ENCODE measurements around the gene CFHR4. TPM values are rescaled to one million over a fixed set of nuclear protein-coding genes. Genes with fewer than 3 reads are reported as not detected.

The CFHR4 gene
- total and polyA plus RNA-seq, 2 donors (not counting 3 experiments of a cell fraction or from before 2014, with no cell fraction given), result not detected

DNA sequence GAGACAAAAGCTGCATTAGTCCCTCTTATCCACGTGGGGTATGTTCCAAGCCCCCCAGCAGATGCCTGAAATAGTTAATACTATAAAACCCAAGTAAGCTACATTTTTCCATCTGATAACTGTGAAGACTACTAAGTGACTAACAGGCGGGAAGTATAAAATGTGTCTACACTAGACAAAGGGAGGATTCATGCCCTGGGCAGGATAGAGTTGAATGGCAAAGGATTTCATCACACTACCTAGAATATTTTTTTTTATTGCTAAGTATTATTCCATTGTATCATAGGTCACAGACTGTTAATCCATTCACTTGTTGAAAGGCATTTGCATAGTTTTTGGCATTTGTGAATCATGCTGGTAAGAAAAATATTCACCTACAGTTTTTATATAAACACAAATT is 26.4 kb upstream of the CFHR4 start:
- H3K4me1 ChIP-seq (ENCODE audit: control insufficient read depth, extremely low read depth, insufficient read depth, low read length), result no peaks in the 10 kb centered on the region
- no peak overlapping the region for H3K27ac ChIP-seq (ENCODE audit: insufficient read depth, low read depth, low read length)
- no TSS peak for BruUV-seq (replicated peaks)
- no peak overlapping the region for H3K4me2 ChIP-seq (ENCODE audit: insufficient read depth, low read length)
- ChIA-PET CTCF (no interaction called here), POLR2A (no interaction called here)
- intact Hi-C loops (cut with micrococcal nuclease), result no loop called here
- H2AFZ ChIP-seq (ENCODE audit: low read depth, low read length), result no peak overlapping the region
- dilution Hi-C loops (cut with MboI; ENCODE audit: extremely low pct_ligation_motif_present, low sequenced_read_pairs), result no loop called here
- no peak overlapping the region for H3K9ac ChIP-seq (replicated peaks; ENCODE audit: extremely low read depth, insufficient read depth, low read length)
- H3K4me3 ChIP-seq (replicated peaks in 1 of 3; ENCODE audit: insufficient read depth in 1 of 3, low read depth in 1 of 3, low read length in 3 of 3), result no peak overlapping the region
- no peaks in the 10 kb centered on the region for H3K36me3 ChIP-seq (ENCODE audit: control insufficient read depth in 2 of 2, extremely low read depth in 1 of 2, insufficient read depth in 2 of 2, low read length in 2 of 2)
- H3K79me2 ChIP-seq (ENCODE audit: control insufficient read depth, insufficient read depth, low read length), result no peaks in the 10 kb centered on the region
- FAIRE-seq, result no peak
- H3K27me3 ChIP-seq (ENCODE audit: control insufficient read depth in 2 of 2, insufficient read depth in 2 of 2, low read length in 2 of 2), result no peaks in the 10 kb centered on the region
- no peaks in the 10 kb centered on the region for H3K9me3 ChIP-seq (replicated peaks; ENCODE audit: control insufficient read depth, insufficient read depth, low read length)
- no peaks in the 10 kb centered on the region for H4K20me1 ChIP-seq (replicated peaks; ENCODE audit: control insufficient read depth, extremely low read depth, insufficient read depth, low read length)
- H3K9me1 ChIP-seq (replicated peaks; ENCODE audit: control insufficient read depth, extremely low read depth, insufficient read depth, low read length), result no peaks in the 10 kb centered on the region
- no peak for DNase-seq (ENCODE audit: low read depth, low spot score)
- TF ChIP-seq EZH2 (IDR thresholded peaks at IDR 0.05; ENCODE audit: borderline replicate concordance, low read depth, low read length, severe bottlenecking) (no peak), POLR2AphosphoS5 (IDR thresholded peaks at IDR 0.05; ENCODE audit: insufficient read depth, low read depth, low read length) (no peak), JUN (IDR thresholded peaks at IDR 0.05; ENCODE audit: borderline replicate concordance, insufficient read depth, insufficient read length, low read depth) (no peak), MYC (IDR thresholded peaks at IDR 0.05; ENCODE audit: low read depth, low read length) (no peak), GATA2 (IDR thresholded peaks at IDR 0.05; ENCODE audit: insufficient read depth, insufficient read length, low read depth, low read length) (no peak), FOS (IDR thresholded peaks at IDR 0.05; ENCODE audit: borderline replicate concordance, insufficient read depth, low read length) (no peak), POLR2A (IDR thresholded peaks at IDR 0.05; ENCODE audit: low read depth, low read length) (no peak)
- TF ChIP-seq, protein P1, sequence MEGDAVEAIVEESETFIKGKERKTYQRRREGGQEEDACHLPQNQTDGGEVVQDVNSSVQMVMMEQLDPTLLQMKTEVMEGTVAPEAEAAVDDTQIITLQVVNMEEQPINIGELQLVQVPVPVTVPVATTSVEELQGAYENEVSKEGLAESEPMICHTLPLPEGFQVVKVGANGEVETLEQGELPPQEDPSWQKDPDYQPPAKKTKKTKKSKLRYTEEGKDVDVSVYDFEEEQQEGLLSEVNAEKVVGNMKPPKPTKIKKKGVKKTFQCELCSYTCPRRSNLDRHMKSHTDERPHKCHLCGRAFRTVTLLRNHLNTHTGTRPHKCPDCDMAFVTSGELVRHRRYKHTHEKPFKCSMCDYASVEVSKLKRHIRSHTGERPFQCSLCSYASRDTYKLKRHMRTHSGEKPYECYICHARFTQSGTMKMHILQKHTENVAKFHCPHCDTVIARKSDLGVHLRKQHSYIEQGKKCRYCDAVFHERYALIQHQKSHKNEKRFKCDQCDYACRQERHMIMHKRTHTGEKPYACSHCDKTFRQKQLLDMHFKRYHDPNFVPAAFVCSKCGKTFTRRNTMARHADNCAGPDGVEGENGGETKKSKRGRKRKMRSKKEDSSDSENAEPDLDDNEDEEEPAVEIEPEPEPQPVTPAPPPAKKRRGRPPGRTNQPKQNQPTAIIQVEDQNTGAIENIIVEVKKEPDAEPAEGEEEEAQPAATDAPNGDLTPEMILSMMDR (IDR thresholded peaks at IDR 0.05; ENCODE audit: extremely low read depth in 1 of 2, insufficient read depth in 1 of 2, low read depth in 1 of 2, low read length in 2 of 2), result no peak
- TF ChIP-seq, protein P2, sequence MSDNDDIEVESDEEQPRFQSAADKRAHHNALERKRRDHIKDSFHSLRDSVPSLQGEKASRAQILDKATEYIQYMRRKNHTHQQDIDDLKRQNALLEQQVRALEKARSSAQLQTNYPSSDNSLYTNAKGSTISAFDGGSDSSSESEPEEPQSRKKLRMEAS (IDR thresholded peaks at IDR 0.05; ENCODE audit: insufficient read depth, insufficient read length), result no peak
